Measurements from ENCODE around the gene IGSF23. TPM values are rescaled to one million over a fixed set of nuclear protein-coding genes. Genes with fewer than 3 reads are reported as not detected.

Gene IGSF23
- total RNA-seq, 4 donors from 2014 or later: not detected

DNA sequence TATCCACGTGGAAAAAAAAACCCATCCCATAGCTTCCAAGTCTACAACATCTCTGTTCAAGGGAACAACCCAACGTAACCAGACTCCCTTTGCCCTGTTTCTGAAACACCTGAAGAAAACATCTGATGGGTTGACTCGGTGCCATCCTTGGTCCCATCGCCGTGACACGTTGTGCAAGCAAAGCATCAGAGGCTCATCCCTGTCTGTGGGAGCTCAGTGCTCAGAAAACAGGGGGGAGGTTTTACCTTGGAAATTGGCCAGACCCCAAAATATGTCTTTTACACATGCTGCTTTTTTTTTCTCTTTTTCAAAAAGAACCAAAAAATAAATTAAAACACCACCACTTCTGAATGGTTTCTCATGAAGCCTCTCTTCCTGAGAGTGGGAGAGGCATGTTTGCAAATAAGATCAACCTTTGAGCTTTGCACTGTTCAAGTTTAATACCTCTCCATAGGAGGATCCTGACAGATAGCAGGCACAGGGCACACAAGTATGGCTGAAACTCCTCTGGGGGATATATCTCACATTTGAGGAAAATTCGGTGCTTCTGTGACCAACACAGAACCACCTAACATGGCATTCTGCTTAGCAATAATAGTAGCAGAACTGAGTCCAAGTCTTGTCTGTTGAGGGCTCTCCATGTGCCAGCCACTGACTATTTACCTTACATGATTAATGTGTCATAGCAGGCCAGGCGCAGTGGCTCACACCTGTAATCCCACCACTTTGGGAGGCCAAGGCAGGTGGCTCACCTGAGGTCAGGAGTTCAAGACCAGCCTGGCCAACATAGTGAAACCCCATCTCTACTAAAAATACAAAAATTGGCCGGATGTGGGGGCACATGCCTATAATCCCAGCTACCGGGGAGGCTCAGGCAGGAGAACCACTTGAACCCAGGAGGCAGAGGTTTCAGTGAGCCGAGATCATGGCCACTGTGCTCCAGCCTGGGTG is 23.4 kb downstream of the IGSF23 start:
- in situ Hi-C loops (cut with MboI; ENCODE audit: low sequenced_read_pairs in 4 of 4) (no loop called here), intact Hi-C loops (cut with DNase I; ENCODE audit: low total_unique reads) (no loop called here)
- H3K9me3 ChIP-seq: no peaks in the 10 kb centered on the region
- H3K4me3 ChIP-seq: no peak overlapping the region
- TF ChIP-seq, protein P1, sequence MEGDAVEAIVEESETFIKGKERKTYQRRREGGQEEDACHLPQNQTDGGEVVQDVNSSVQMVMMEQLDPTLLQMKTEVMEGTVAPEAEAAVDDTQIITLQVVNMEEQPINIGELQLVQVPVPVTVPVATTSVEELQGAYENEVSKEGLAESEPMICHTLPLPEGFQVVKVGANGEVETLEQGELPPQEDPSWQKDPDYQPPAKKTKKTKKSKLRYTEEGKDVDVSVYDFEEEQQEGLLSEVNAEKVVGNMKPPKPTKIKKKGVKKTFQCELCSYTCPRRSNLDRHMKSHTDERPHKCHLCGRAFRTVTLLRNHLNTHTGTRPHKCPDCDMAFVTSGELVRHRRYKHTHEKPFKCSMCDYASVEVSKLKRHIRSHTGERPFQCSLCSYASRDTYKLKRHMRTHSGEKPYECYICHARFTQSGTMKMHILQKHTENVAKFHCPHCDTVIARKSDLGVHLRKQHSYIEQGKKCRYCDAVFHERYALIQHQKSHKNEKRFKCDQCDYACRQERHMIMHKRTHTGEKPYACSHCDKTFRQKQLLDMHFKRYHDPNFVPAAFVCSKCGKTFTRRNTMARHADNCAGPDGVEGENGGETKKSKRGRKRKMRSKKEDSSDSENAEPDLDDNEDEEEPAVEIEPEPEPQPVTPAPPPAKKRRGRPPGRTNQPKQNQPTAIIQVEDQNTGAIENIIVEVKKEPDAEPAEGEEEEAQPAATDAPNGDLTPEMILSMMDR (IDR thresholded peaks at IDR 0.05 in 4 of 5, conservative IDR thresholded peaks at IDR 0.05 in 1 of 5): no peak
- no peak for TF ChIP-seq POLR2A (IDR thresholded peaks at IDR 0.05)
- no peak overlapping the region for H3K27ac ChIP-seq
- H3K4me1 ChIP-seq: peaks cover 10 to 19% of the 10 kb centered on the region in 2 donors
- no peak for ATAC-seq
- H3K36me3 ChIP-seq: no peaks in the 10 kb centered on the region
- no peak for DNase-seq
- H3K27me3 ChIP-seq: no peaks in the 10 kb centered on the region

DNA sequence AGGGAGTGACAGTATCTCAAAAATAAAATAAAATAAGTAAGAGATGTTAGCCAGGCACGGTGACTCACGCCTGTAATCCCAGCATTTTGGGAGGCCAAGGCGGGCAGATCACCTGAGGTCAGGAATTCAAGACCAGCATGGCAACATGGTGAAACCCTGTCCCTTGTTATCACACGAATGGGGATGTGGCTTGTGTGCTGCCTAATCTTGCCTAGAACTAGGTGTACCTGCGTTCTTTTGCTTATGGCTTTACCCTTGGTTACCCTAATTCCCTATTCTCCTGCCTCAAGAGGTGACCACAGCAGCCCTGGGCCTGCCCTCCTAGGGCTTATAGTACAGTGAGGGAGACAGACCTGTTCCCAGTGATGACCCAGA is 24.0 kb downstream of the IGSF23 start:
- no peak overlapping the region for H3K27ac ChIP-seq
- no peaks in the 10 kb centered on the region for H3K36me3 ChIP-seq
- DNase-seq (no peak), ATAC-seq (no peak)
- H3K4me1 ChIP-seq: peaks cover 10 to 21% of the 10 kb centered on the region in 2 donors
- no peak overlapping the region for H3K4me3 ChIP-seq
- no peaks in the 10 kb centered on the region for H3K27me3 ChIP-seq
- intact Hi-C loops (cut with DNase I; ENCODE audit: low total_unique reads): no loop called here
- in situ Hi-C loops (cut with MboI; ENCODE audit: low sequenced_read_pairs in 4 of 4): no loop called here
- no peaks in the 10 kb centered on the region for H3K9me3 ChIP-seq
- TF ChIP-seq, protein P1 (IDR thresholded peaks at IDR 0.05 in 4 of 5, conservative IDR thresholded peaks at IDR 0.05 in 1 of 5): no peak
- TF ChIP-seq POLR2A (IDR thresholded peaks at IDR 0.05): no peak

DNA sequence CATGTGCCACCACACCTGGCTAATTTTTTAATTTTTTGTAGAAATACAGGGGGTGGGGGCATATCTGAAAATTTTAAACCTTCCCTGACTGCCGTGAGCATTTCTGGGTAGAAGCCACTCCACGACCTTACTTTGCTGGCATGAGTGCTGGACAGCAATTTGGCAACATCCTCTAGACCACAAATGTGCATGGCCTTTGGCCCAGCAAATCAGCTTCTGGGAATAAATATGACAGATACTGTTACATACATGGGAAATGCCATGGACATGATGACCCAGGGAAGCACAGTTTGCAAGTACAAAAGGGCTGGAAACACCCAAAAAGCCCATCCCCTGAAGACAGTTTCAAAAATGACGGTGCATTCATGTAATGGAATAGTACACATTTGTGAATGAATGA is 27.2 kb downstream of the IGSF23 start:
- Histone ChIP-seq H3K9me3 (no peaks in the 10 kb centered on the region), H3K4me1 (peaks cover 16% of the 10 kb centered on the region in 2 donors), H3K27me3 (no peaks in the 10 kb centered on the region), H3K36me3 (no peaks in the 10 kb centered on the region), H3K27ac (peak overlapping the region in 1 of 4 donors; percentile 59), H3K4me3 (no peak overlapping the region)
- peak; percentile 29 to 39 for DNase-seq
- ATAC-seq: peak; percentile 48 to 71
- intact Hi-C loops (cut with DNase I; ENCODE audit: low total_unique reads): loop anchor here (5.0 kb wide), 2 partner anchors 53 to 813 kb away; partner anchors contain the start of gene ZNF283
- no peak for TF ChIP-seq POLR2A (IDR thresholded peaks at IDR 0.05)
- TF ChIP-seq, protein P1 (IDR thresholded peaks at IDR 0.05 in 4 of 5, conservative IDR thresholded peaks at IDR 0.05 in 1 of 5): no peak
- in situ Hi-C loops (cut with MboI; ENCODE audit: low sequenced_read_pairs in 4 of 4): no loop called here

DNA sequence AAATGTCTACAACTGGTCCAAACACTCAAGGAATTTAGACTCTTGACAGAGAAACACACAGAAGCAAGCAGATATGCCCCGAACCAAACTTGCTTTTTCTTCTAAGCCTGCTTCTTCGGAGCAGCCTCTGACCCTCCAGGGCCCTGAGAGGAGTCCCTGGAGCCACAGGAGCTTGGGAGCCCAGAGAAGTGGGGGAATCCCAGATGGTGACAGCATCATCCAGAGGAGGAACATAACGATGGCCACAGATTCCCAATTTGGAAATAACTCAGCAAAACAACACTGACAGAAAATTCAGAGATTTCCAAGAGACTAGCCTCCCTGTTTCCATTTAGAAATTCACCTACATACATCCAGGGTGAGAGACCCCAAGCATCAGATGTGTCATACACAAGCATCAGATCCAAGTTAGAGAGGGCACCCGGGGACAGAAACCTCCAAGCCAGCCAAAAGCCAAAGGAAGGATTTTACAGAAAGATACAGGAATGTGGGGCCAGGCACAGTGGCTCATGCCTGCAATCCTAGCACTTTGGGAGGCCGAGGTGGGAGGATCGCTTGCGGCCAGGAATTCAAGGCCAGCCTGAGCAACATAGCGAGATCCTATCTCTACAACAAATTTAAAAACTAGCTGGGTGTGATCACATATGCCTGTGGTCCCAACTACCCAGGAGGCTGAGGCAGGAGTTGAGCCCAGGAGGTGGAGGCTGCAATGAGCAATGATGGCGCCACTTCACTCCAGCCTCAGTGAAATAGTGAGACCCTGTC is 28.3 kb downstream of the IGSF23 start:
- TF ChIP-seq POLR2A (IDR thresholded peaks at IDR 0.05): no peak
- TF ChIP-seq, protein P1 (IDR thresholded peaks at IDR 0.05 in 4 of 5, conservative IDR thresholded peaks at IDR 0.05 in 1 of 5): no peak
- no peak overlapping the region for H3K4me3 ChIP-seq
- H3K27me3 ChIP-seq: no peaks in the 10 kb centered on the region
- DNase-seq (no peak), ATAC-seq (no peak)
- H3K27ac ChIP-seq: no peak overlapping the region
- in situ Hi-C loops (cut with MboI; ENCODE audit: low sequenced_read_pairs in 4 of 4): no loop called here
- H3K36me3 ChIP-seq: no peaks in the 10 kb centered on the region
- H3K4me1 ChIP-seq: peaks cover 21 to 22% of the 10 kb centered on the region in 2 donors
- intact Hi-C loops (cut with DNase I; ENCODE audit: low total_unique reads): loop anchor here (5.0 kb wide), 2 partner anchors 54 to 814 kb away; partner anchors contain the start of gene ZNF283
- H3K9me3 ChIP-seq: no peaks in the 10 kb centered on the region

Data from gastrocnemius medialis (tissue), 4 donors.